Mesendoderm (in vitro differentiated cells): ENCODE data around the gene KRT73.

Experiments used
- DNase-seq: peaks from one replicate; pipeline ENCODE4 v3.0.0; 2013
- H2AK5ac ChIP-seq: 2 replicates; pipeline ENCODE4 v1.6.1; 2013; ENCODE audit warnings: low read length, inconsistent platforms
- H2BK120ac ChIP-seq: 2 replicates; pipeline ENCODE4 v1.6.1; 2013; ENCODE audit warnings: low read depth, mild to moderate bottlenecking, low read length, moderate library complexity, mixed read lengths
- H2BK15ac ChIP-seq: replicated peaks from 2 replicates; pipeline ENCODE4 v1.6.1; 2013; ENCODE audit warnings: low read depth, mild to moderate bottlenecking, moderate library complexity
- H2BK5ac ChIP-seq: 2 replicates; pipeline ENCODE4 v1.6.1; 2013; ENCODE audit warnings: low read length, inconsistent platforms
- H3K18ac ChIP-seq: 2 replicates; pipeline ENCODE4 v1.6.1; 2013; ENCODE audit warnings: mild to moderate bottlenecking, low read length, mixed read lengths
- H3K23ac ChIP-seq: one replicate; pipeline ENCODE4 v1.6.1; 2013; ENCODE audit warnings: low read length
- H3K27ac ChIP-seq: 2 replicates; pipeline ENCODE4 v1.5.1; 2013; ENCODE audit warnings: low read depth, mild to moderate bottlenecking, inconsistent platforms, low read length, moderate library complexity
- H3K27me3 ChIP-seq: 2 replicates; pipeline ENCODE4 v1.6.1; 2013; ENCODE audit warnings: low read length, control low read depth, mild to moderate bottlenecking, inconsistent platforms; ENCODE audit not compliant: insufficient read depth, poor library complexity
- H3K36me3 ChIP-seq: 2 replicates; pipeline ENCODE4 v1.6.1; 2013; ENCODE audit warnings: low read length, inconsistent platforms; ENCODE audit not compliant: control insufficient read depth, insufficient read depth
- H3K4ac ChIP-seq: one replicate; pipeline ENCODE4 v1.6.1; 2013; ENCODE audit warnings: low read depth, mild to moderate bottlenecking, low read length, moderate library complexity
- H3K4me1 ChIP-seq: 2 replicates; pipeline ENCODE4 v1.6.1; 2013; ENCODE audit warnings: low read depth, low read length, inconsistent platforms; ENCODE audit not compliant: control insufficient read depth
- H3K4me2 ChIP-seq: 2 replicates; pipeline ENCODE4 v1.6.1; 2013; ENCODE audit warnings: low read length
- H3K4me3 ChIP-seq: 2 replicates; pipeline ENCODE4 v1.5.1; 2013; ENCODE audit warnings: mild to moderate bottlenecking, low read length
- H3K56ac ChIP-seq: one replicate; pipeline ENCODE4 v1.6.1; 2013; ENCODE audit warnings: low read length
- H3K79me1 ChIP-seq: 2 replicates; pipeline ENCODE4 v1.6.1; 2013; ENCODE audit warnings: low read length, inconsistent platforms
- H3K79me2 ChIP-seq: 2 replicates; pipeline ENCODE4 v1.6.1; 2013; ENCODE audit warnings: mild to moderate bottlenecking, low read length; ENCODE audit not compliant: control insufficient read depth, insufficient read depth
- H3K9ac ChIP-seq: 2 replicates; pipeline ENCODE4 v1.6.1; 2013; ENCODE audit warnings: low read length, inconsistent platforms
- H4K5ac ChIP-seq: one replicate; pipeline ENCODE4 v1.6.1; 2013; ENCODE audit warnings: low read length
- H4K8ac ChIP-seq: one replicate; pipeline ENCODE4 v1.6.1; 2013; ENCODE audit warnings: low read depth, mild to moderate bottlenecking, control low read depth, low read length, moderate library complexity
- WGBS: extraction: QIAGEN DNeasy Blood & Tissue Kit; methylation state at CpG from one replicate; pipeline ENCODE4 v1.1.7; 2013; ENCODE audit warnings: low lambda C conversion rate, missing lambda C conversion rate; ENCODE audit not compliant: insufficient coverage; ENCODE audit errors: extremely low coverage; 5-methylcytosine and 5-hydroxymethylcytosine counted together

KRT73 gene

GRCh38 chr12:52573743-52574142 is 44.6 kb downstream of the KRT73 start, which contains the start of gene KRT74:
Gene KRT74 (minus strand): TSS chr12:52573843. CDS start chr12:52573777, 66 bp downstream.
- Histone ChIP-seq H4K8ac (no peak within 1 kb of the TSS), H3K23ac (no peak within 1 kb of the TSS), H2AK5ac (no peak within 1 kb of the TSS), H2BK15ac (no peak within 1 kb of the TSS), H3K18ac (no peak within 1 kb of the TSS), H3K4me1 (no peaks in the 10 kb centered on the region), H2BK120ac (no peak within 1 kb of the TSS), H3K79me2 (no peaks in the 10 kb centered on the region), H3K56ac (no peak within 1 kb of the TSS), H4K5ac (no peak within 1 kb of the TSS), H2BK5ac (no peak within 1 kb of the TSS), H3K27me3 (no peaks in the 10 kb centered on the region), H3K4me2 (no peak within 1 kb of the TSS), H3K36me3 (no peaks in the 10 kb centered on the region), H3K79me1 (no peaks in the 10 kb centered on the region), H3K9ac (no peak within 1 kb of the TSS), H3K4ac (no peak within 1 kb of the TSS), H3K4me3 (no peak within 1 kb of the TSS), H3K27ac (no peak within 1 kb of the TSS)
- WGBS = no CpG with 5 or more reads among the region's 3 CpGs
- no peak for DNase-seq

- Histone ChIP-seq H3K4me3 (no peak overlapping the region), H3K4me1 (no peaks in the 10 kb centered on the region), H3K79me2 (no peaks in the 10 kb centered on the region), H3K18ac (no peak overlapping the region), H4K8ac (no peak overlapping the region), H3K23ac (no peak overlapping the region), H3K36me3 (no peaks in the 10 kb centered on the region), H3K79me1 (no peaks in the 10 kb centered on the region), H3K4ac (no peak overlapping the region), H3K4me2 (no peak overlapping the region), H2BK15ac (no peak overlapping the region), H3K27ac (no peak overlapping the region), H3K9ac (no peak overlapping the region), H3K56ac (no peak overlapping the region), H2BK5ac (no peak overlapping the region), H4K5ac (no peak overlapping the region), H2BK120ac (no peak overlapping the region), H2AK5ac (no peak overlapping the region), H3K27me3 (no peaks in the 10 kb centered on the region)
- WGBS = no CpG with 5 or more reads among the region's 15 CpGs
- no peak for DNase-seq
Observed at GRCh38 chr12:52573306-52573705, 45.1 kb downstream of the KRT73 start.

- Histone ChIP-seq H3K18ac (no peak overlapping the region), H2BK5ac (no peak overlapping the region), H3K4ac (no peak overlapping the region), H3K4me3 (no peak overlapping the region), H3K56ac (no peak overlapping the region), H3K4me1 (no peaks in the 10 kb centered on the region), H4K8ac (no peak overlapping the region), H3K79me1 (no peaks in the 10 kb centered on the region), H2BK15ac (no peak overlapping the region), H3K4me2 (no peak overlapping the region), H3K23ac (no peak overlapping the region), H3K27me3 (no peaks in the 10 kb centered on the region), H3K79me2 (no peaks in the 10 kb centered on the region), H3K9ac (no peak overlapping the region), H4K5ac (no peak overlapping the region), H2AK5ac (no peak overlapping the region), H3K36me3 (no peaks in the 10 kb centered on the region), H3K27ac (no peak overlapping the region), H2BK120ac (no peak overlapping the region)
- no CpG with 5 or more reads among the region's 10 CpGs for WGBS
- no peak for DNase-seq
Observed at GRCh38 chr12:52570511-52570910, 47.8 kb downstream of the KRT73 start.

DNA sequence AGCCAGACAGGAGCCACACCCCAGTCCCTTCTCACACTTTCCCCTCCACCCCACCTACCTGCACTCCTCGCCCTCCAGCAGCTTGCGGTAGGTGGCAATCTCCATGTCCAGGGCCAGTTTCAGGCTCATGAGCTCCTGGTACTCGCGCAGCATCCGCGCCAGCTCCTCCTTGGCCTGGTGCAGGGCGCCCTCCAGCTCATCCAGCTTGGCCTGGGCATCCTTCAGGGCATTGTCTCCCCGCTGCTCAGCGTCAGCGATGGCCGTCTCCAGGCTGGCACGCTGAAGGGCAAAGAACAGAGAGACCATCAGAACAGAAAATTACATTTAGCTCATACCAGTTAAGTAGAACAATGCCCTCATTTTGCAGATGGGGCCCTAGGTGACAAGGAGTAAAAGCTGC is 50.2 kb downstream of the KRT73 start:
- H3K23ac ChIP-seq = no peak overlapping the region
- no peak overlapping the region for H3K9ac ChIP-seq
- no peak overlapping the region for H2BK15ac ChIP-seq
- no peaks in the 10 kb centered on the region for H3K27me3 ChIP-seq
- no peak overlapping the region for H3K18ac ChIP-seq
- no peaks in the 10 kb centered on the region for H3K79me2 ChIP-seq
- no peak overlapping the region for H3K56ac ChIP-seq
- WGBS = no CpG with 5 or more reads among the region's 12 CpGs
- DNase-seq = no peak
- no peak overlapping the region for H3K4ac ChIP-seq
- H3K27ac ChIP-seq = no peak overlapping the region
- no peaks in the 10 kb centered on the region for H3K79me1 ChIP-seq
- H2AK5ac ChIP-seq = no peak overlapping the region
- no peak overlapping the region for H4K5ac ChIP-seq
- no peak overlapping the region for H2BK5ac ChIP-seq
- no peak overlapping the region for H3K4me2 ChIP-seq
- no peak overlapping the region for H4K8ac ChIP-seq
- no peak overlapping the region for H3K4me3 ChIP-seq
- no peaks in the 10 kb centered on the region for H3K4me1 ChIP-seq
- no peaks in the 10 kb centered on the region for H3K36me3 ChIP-seq
- H2BK120ac ChIP-seq = no peak overlapping the region

DNA sequence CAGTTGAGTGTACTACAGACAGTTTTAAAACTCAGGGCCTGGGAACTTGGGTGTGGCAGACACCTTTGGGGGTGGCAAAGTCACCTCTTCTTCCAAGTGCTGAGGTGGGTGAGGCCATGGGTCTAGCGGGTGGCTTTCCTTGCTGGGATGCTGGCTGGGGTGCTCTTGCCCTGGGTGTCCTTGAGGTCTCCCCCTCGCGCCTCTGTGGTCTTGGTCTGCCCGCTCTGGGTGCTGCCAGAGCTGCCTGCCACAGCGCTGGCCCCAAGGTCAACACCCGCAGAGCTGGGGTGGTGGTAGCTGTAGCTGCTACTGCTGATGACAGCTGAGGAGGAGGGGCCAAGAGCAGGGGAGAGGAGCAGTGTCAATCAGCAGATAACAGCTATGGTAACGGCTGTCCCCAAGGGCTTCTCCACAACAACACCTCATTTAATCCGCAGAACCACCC is 51.5 kb downstream of the KRT73 start:
- no peak overlapping the region for H3K27ac ChIP-seq
- H2BK120ac ChIP-seq = no peak overlapping the region
- no peak overlapping the region for H2BK15ac ChIP-seq
- no peak overlapping the region for H2BK5ac ChIP-seq
- no peak overlapping the region for H3K18ac ChIP-seq
- no peak overlapping the region for H3K4me3 ChIP-seq
- DNase-seq = peak; percentile 64
- H3K36me3 ChIP-seq = no peaks in the 10 kb centered on the region
- no peak overlapping the region for H3K4ac ChIP-seq
- no peak overlapping the region for H3K56ac ChIP-seq
- no peak overlapping the region for H4K8ac ChIP-seq
- H3K9ac ChIP-seq = no peak overlapping the region
- no peak overlapping the region for H3K4me2 ChIP-seq
- H3K79me1 ChIP-seq = no peaks in the 10 kb centered on the region
- no peaks in the 10 kb centered on the region for H3K79me2 ChIP-seq
- H4K5ac ChIP-seq = no peak overlapping the region
- H3K4me1 ChIP-seq = no peaks in the 10 kb centered on the region
- H3K23ac ChIP-seq = no peak overlapping the region
- H3K27me3 ChIP-seq = no peaks in the 10 kb centered on the region
- no CpG with 5 or more reads among the region's 8 CpGs for WGBS
- H2AK5ac ChIP-seq = no peak overlapping the region

DNA sequence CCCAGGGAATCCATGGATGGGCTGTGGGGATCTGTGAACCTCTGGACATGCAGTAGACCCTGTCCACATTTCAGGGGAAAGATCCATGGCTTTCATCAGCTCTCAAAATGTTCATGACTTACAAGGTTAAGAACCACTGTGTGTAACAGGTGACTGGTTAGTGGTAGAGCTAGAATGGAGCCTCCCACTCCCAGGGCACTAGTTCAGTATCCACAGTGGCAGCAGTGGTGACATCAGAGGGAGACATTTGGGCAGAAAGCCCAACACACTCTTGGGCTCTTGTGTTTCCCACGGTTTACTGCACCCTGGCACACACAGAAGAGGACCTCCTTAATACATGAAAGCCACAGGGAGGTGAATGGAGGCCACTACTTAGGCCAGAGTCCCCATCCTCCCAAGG is 53.8 kb downstream of the KRT73 start:
- H2BK120ac ChIP-seq = no peak overlapping the region
- no peak overlapping the region for H3K23ac ChIP-seq
- H3K36me3 ChIP-seq = no peaks in the 10 kb centered on the region
- H3K4ac ChIP-seq = no peak overlapping the region
- no peak overlapping the region for H3K56ac ChIP-seq
- no peaks in the 10 kb centered on the region for H3K79me2 ChIP-seq
- H3K79me1 ChIP-seq = no peaks in the 10 kb centered on the region
- no peak overlapping the region for H2BK15ac ChIP-seq
- no peak overlapping the region for H2AK5ac ChIP-seq
- H2BK5ac ChIP-seq = no peak overlapping the region
- H3K4me3 ChIP-seq = no peak overlapping the region
- H4K8ac ChIP-seq = no peak overlapping the region
- H3K27me3 ChIP-seq = no peaks in the 10 kb centered on the region
- H3K9ac ChIP-seq = no peak overlapping the region
- H3K27ac ChIP-seq = no peak overlapping the region
- DNase-seq = no peak
- no peaks in the 10 kb centered on the region for H3K4me1 ChIP-seq
- H3K4me2 ChIP-seq = no peak overlapping the region
- WGBS = no CpG with 5 or more reads among the region's 1 CpG
- no peak overlapping the region for H3K18ac ChIP-seq
- H4K5ac ChIP-seq = no peak overlapping the region
